CD14-positive monocyte (primary cell): ENCODE measurements around the gene PMM1. TPM values are rescaled to one million over a fixed set of nuclear protein-coding genes. Genes with fewer than 3 reads are reported as not detected.

Experiments
- DNase-seq, 3 donors: peaks; one replicate each; pipeline ENCODE4 v3.0.0-alpha.2; 2011 to 2022
- H2AFZ ChIP-seq: 2 replicates; pipeline ENCODE4 v1.6.0; 2012; ENCODE audit warnings: mild to moderate bottlenecking, low read depth, low read length, inconsistent platforms; ENCODE audit not compliant: insufficient read depth, poor library complexity, severe bottlenecking
- H3K27ac ChIP-seq, 2 donors: 1 replicate in 1 of 2; 2 replicates in 1 of 2; pipeline ENCODE4 v1.5.1; 2012 to 2013; ENCODE audit warnings: low read length in 2 of 2, control low read depth in 1 of 2, inconsistent platforms in 1 of 2, low read depth in 1 of 2, mild to moderate bottlenecking in 1 of 2
- H3K27me3 ChIP-seq, 2 donors: one replicate each; pipeline versions ENCODE4 v1.6.0 to v1.6.1; 2011 to 2013; ENCODE audit warnings: low read length in 2 of 2; ENCODE audit not compliant: control insufficient read depth in 2 of 2, insufficient read depth in 2 of 2
- H3K36me3 ChIP-seq, 2 donors: replicated peaks in 1 of 2; 1 replicate in 1 of 2; 2 replicates in 1 of 2; pipeline versions ENCODE4 v1.5.1 to v1.6.1; 2012 to 2013; ENCODE audit warnings: low read length in 2 of 2, control low read depth in 1 of 2, inconsistent platforms in 1 of 2, mild to moderate bottlenecking in 1 of 2; ENCODE audit not compliant: insufficient read depth in 2 of 2, control insufficient read depth in 1 of 2
- H3K4me1 ChIP-seq, 2 donors: 1 replicate in 1 of 2; 2 replicates in 1 of 2; pipeline versions ENCODE4 v1.5.1 to v1.6.1; 2012 to 2013; ENCODE audit warnings: low read length in 2 of 2, control low read depth in 1 of 2, inconsistent platforms in 1 of 2, mild to moderate bottlenecking in 1 of 2, moderate library complexity in 1 of 2; ENCODE audit not compliant: insufficient read depth in 2 of 2, control insufficient read depth in 1 of 2
- H3K4me2 ChIP-seq: replicated peaks from 2 replicates; pipeline ENCODE3; 2012; ENCODE audit warnings: low read length, moderate library complexity, mild to moderate bottlenecking; ENCODE audit not compliant: poor library complexity, severe bottlenecking; ENCODE audit errors: extremely low read depth
- H3K4me3 ChIP-seq, 3 experiments: fragments of 200-600 bp in 1 of 3; sonication (generic) in 1 of 3; replicated peaks in 1 of 3; 1 replicate in 2 of 3; 2 replicates in 1 of 3; pipeline ENCODE4 v1.5.1; 2011 to 2013; ENCODE audit warnings: low read length in 3 of 3, mild to moderate bottlenecking in 3 of 3, control low read depth in 2 of 3, low read depth in 2 of 3, inconsistent platforms in 1 of 3, moderate library complexity in 1 of 3
- H3K79me2 ChIP-seq: 2 replicates; pipeline ENCODE4 v1.6.0; 2012; ENCODE audit warnings: mild to moderate bottlenecking, control low read depth, inconsistent platforms, low read length, moderate library complexity; ENCODE audit not compliant: insufficient read depth
- H3K9ac ChIP-seq: 2 replicates; pipeline ENCODE4 v1.6.0; 2017; ENCODE audit warnings: low read length, mild to moderate bottlenecking; ENCODE audit not compliant: insufficient read depth, poor library complexity, severe bottlenecking
- H3K9me3 ChIP-seq, 2 donors: replicated peaks in 1 of 2; 1 replicate in 1 of 2; 2 replicates in 1 of 2; pipeline versions ENCODE4 v1.5.1 to v1.6.1; 2012 to 2013; ENCODE audit warnings: low read length in 2 of 2, control low read depth in 1 of 2; ENCODE audit not compliant: control insufficient read depth in 1 of 2, insufficient read depth in 1 of 2
- H4K20me1 ChIP-seq: 2 replicates; pipeline ENCODE4 v1.6.0; 2012; ENCODE audit warnings: mild to moderate bottlenecking, low read length, control low read depth, moderate library complexity; ENCODE audit not compliant: insufficient read depth
- H3K27ac Mint-ChIP-seq, 7 donors: one replicate each; pipeline ENCODE4 v1.8.0; 2020; ENCODE audit warnings: mild to moderate bottlenecking in 7 of 7, mixed read lengths in 7 of 7, moderate library complexity in 6 of 7, inconsistent platforms in 2 of 7
- H3K27me3 Mint-ChIP-seq, 3 donors: one replicate each; pipeline ENCODE4 v1.8.0; 2021 to 2022; ENCODE audit warnings: low read depth in 3 of 3, mild to moderate bottlenecking in 3 of 3, mixed read lengths in 3 of 3, moderate library complexity in 3 of 3, inconsistent platforms in 1 of 3
- H3K36me3 Mint-ChIP-seq, 2 donors: one replicate each; pipeline ENCODE4 v1.8.0; 2020; ENCODE audit warnings: mixed read lengths in 2 of 2, inconsistent platforms in 1 of 2, mild to moderate bottlenecking in 1 of 2
- H3K4me1 Mint-ChIP-seq: one replicate; pipeline ENCODE4 v1.8.0; 2020; ENCODE audit warnings: mild to moderate bottlenecking, mixed read lengths
- H3K4me3 Mint-ChIP-seq, 2 donors: one replicate each; pipeline ENCODE4 v1.8.0; 2020; ENCODE audit warnings: mild to moderate bottlenecking in 2 of 2, mixed read lengths in 2 of 2, moderate library complexity in 1 of 2
- H3K9me3 Mint-ChIP-seq, 7 donors: one replicate each; pipeline ENCODE4 v1.8.0; 2020 to 2022; ENCODE audit warnings: mixed read lengths in 7 of 7, mild to moderate bottlenecking in 6 of 7, moderate library complexity in 6 of 7, inconsistent platforms in 2 of 7
- WGBS: methylation state at CpG from one replicate; pipeline ENCODE4 v1.1.5; 2013; ENCODE audit warnings: missing lambda C conversion rate; ENCODE audit not compliant: insufficient coverage; 5-methylcytosine and 5-hydroxymethylcytosine counted together
- intact Hi-C, 2 donors: fragments of 100-400 bp; cut with micrococcal nuclease; formaldehyde crosslinking; loops; one replicate each; pipeline versions ENCODE4 v1.15.0 to v1.15.1; 2023
- polyA plus RNA-seq, 3 donors: library from polyadenylated mRNA; depleted of rRNA in 1 of 3; unstranded in 2 of 3; stranded (reverse) in 1 of 3; fragments of 300-500 nt in 2 of 3; fragments of >200 nt in 1 of 3; fragmentation: Illumina TruSeq in 2 of 3; gene quantifications; 1 replicate in 2 of 3; 2 replicates in 1 of 3; pipeline ENCODE4 v1.2.3, GENCODE V29; 2012 to 2021
- TF ChIP-seq, protein P1 (sequence below): fragments of 200-600 bp; IDR thresholded peaks from one replicate; pipeline ENCODE4 v1.8.0; 2022; ENCODE audit warnings: antibody characterized with exemption, mild to moderate bottlenecking

PMM1 gene
- polyA plus RNA-seq, 3 donors, result 15.6 to 32.4 (median 23.5) TPM

DNA sequence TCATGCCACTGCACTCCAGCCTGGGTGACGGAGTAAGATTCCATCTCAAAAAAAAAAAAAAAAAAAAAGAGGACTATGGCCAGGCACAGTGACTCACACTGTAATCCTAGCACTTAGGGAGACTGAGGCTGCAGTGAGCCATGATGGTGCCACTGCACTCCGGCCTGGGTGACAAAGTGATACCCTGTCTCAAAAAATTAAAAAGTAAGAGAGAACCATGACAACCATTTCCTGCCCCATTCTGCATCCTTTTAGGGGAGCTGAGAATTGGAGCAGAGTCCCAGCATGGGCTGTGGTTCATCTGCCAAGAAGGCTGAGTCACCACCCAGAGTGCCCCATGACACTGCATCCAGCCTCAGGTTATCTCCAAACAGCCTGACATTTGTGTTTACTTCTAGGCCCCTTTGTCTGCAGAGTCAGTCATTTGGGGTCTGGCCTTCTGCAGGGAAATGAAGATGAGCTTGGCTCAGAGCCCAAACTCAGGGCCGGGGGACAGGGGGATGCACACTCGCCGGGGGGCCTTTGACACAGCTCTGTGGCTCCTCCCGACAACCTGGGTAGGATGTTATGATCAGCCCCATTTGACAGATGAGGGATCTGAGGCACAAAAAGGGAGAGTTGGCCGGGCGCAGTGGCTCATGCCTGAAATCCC, 24.1 kb downstream of the PMM1 start:
- DNase-seq, result peak in 1 of 3 donors; percentile 20
- Histone ChIP-seq H3K4me3 (no peak overlapping the region), H3K36me3 (no peaks in the 10 kb centered on the region), H3K9me3 (no peaks in the 10 kb centered on the region), H3K4me2 (no peak overlapping the region), H3K9ac (no peak overlapping the region), H4K20me1 (no peaks in the 10 kb centered on the region), H3K27ac (no peak overlapping the region), H3K4me1 (no peaks in the 10 kb centered on the region), H3K79me2 (no peaks in the 10 kb centered on the region), H2AFZ (no peak overlapping the region), H3K27me3 (peaks cover 0 to 13% of the 10 kb centered on the region in 2 donors)
- peak overlapping the region in 1 of 7 donors; percentile 57 for H3K27ac Mint-ChIP-seq
- H3K36me3 Mint-ChIP-seq, result no peaks in the 10 kb centered on the region
- H3K9me3 Mint-ChIP-seq, result no peaks in the 10 kb centered on the region
- TF ChIP-seq, protein P1, sequence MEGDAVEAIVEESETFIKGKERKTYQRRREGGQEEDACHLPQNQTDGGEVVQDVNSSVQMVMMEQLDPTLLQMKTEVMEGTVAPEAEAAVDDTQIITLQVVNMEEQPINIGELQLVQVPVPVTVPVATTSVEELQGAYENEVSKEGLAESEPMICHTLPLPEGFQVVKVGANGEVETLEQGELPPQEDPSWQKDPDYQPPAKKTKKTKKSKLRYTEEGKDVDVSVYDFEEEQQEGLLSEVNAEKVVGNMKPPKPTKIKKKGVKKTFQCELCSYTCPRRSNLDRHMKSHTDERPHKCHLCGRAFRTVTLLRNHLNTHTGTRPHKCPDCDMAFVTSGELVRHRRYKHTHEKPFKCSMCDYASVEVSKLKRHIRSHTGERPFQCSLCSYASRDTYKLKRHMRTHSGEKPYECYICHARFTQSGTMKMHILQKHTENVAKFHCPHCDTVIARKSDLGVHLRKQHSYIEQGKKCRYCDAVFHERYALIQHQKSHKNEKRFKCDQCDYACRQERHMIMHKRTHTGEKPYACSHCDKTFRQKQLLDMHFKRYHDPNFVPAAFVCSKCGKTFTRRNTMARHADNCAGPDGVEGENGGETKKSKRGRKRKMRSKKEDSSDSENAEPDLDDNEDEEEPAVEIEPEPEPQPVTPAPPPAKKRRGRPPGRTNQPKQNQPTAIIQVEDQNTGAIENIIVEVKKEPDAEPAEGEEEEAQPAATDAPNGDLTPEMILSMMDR, result no peak
- intact Hi-C loops, result no loop called here
- H3K4me1 Mint-ChIP-seq, result no peaks in the 10 kb centered on the region
- 68% methylated on average over 4 of the region's 8 CpGs for WGBS
- peaks cover 13 to 37% (median 36%) of the 10 kb centered on the region in 3 donors for H3K27me3 Mint-ChIP-seq
- no peak overlapping the region for H3K4me3 Mint-ChIP-seq

DNA sequence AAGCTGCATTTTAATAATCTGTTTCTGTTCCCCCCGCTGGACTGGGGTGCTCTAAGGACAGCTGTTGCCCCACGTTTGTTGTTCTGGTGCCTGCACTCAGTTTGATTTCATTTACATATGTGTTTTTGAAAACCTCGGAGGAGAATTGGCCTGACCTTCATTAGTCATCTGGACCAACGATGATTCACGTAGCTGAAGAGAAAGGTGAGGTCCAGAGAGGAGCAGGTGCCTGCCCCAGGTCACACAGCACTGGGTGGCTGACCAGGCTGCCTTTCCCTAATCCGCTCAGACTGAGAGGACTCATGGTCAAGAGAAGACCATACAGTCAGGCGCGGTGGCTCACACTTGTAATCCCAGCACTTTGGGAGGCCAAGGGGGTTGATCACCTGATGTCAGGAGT, 25.1 kb downstream of the PMM1 start:
- peaks cover 0 to 20% of the 10 kb centered on the region in 2 donors for H3K27me3 ChIP-seq
- H3K4me2 ChIP-seq, result no peak overlapping the region
- H3K9ac ChIP-seq, result no peak overlapping the region
- no peaks in the 10 kb centered on the region for H3K4me1 ChIP-seq
- 95% methylated on average over 8 of the region's 8 CpGs for WGBS
- Mint-ChIP-seq H3K4me3 (no peak overlapping the region), H3K27ac (no peak overlapping the region), H3K27me3 (peaks cover 20 to 45% (median 44%) of the 10 kb centered on the region in 3 donors), H3K36me3 (no peaks in the 10 kb centered on the region), H3K4me1 (no peaks in the 10 kb centered on the region), H3K9me3 (no peaks in the 10 kb centered on the region)
- DNase-seq, result no peak
- no peaks in the 10 kb centered on the region for H4K20me1 ChIP-seq
- no peak overlapping the region for H3K27ac ChIP-seq
- no peak overlapping the region for H2AFZ ChIP-seq
- H3K79me2 ChIP-seq, result no peaks in the 10 kb centered on the region
- TF ChIP-seq, protein P1, result no peak
- no peak overlapping the region for H3K4me3 ChIP-seq
- H3K36me3 ChIP-seq, result no peaks in the 10 kb centered on the region
- intact Hi-C loops, result no loop called here
- no peaks in the 10 kb centered on the region for H3K9me3 ChIP-seq
